NCI-H1092 (cell line): ENCODE measurements around the gene HINFP.

ENCODE experiments used
- DNase-seq: peaks from one replicate; lab custom pipeline; 2025; lab: John Stamatoyannopoulos, UW

HINFP gene

GRCh38 chr11:119121008-119121810 lies at the start of gene HINFP:
TSS of gene HINFP (plus strand) at chr11:119121580. CDS start at chr11:119126945, 5,365 bp downstream.
- peak; percentile 100 for DNase-seq

GRCh38 chr11:119077839-119078238 lies 43.5 kb upstream of the HINFP start:
- DNase-seq = no peak

DNA sequence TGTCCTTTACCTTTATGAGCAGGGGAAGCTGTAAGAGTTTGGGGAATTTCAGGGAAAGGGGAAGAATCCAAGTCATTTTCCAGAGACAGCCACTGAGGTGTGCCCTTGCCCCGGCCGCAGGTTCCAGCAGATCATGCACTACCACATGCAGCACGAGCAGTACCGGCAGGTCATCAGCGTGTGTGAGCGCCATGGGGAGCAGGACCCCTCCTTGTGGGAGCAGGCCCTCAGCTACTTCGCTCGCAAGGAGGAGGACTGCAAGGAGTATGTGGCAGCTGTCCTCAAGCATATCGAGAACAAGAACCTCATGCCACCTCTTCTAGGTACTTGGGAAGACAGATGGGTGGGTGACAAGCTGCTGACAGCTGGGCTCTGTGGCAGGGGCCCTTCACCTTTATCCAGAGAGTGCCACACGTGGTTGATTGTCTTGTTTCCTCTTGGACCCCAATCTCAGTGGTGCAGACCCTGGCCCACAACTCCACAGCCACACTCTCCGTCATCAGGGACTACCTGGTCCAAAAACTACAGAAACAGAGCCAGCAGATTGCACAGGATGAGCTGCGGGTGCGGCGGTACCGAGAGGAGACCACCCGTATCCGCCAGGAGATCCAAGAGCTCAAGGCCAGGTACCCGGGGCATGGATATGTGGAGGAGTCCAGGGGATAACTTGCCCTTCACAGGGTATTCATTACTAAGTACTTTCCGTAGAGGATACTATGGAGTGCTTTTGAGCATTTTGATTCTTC lies 42.5 kb upstream of the HINFP start:
- DNase-seq = no peak

DNA sequence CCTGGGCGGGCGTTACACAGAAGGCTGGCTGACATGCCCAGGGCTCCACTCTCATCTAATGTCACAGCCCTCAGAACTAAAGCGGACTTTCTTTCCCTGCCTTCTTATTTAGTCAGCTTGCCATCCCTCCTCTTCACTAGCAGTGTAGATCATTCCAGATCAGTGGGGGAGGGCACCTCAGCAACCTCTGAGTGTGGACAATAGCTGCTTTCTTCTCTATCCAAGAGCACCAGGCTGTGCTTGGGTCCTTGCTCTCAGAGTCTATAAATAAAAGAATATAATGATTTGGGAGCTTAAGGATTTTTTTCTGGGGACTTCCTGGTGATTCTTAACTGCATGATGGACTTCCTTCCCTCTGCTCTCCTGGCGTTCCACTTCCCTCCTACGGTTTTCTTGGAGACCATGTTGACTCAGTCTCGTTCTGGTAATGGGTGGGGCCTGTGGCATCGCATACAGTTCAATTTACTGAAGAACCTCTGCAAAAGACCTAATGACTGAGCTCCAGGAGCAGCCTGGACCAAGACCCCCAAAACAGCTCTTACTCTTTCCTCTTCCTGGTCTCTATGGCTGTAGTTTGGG lies 39.6 kb upstream of the HINFP start:
- DNase-seq = no peak

GRCh38 chr11:119084663-119085436 lies 36.5 kb upstream of the HINFP start, which contains the start of gene HMBS:
TSS of gene HMBS (plus strand) at chr11:119084881. CDS start at chr11:119085034, 153 bp downstream.
- peak; percentile 90 for DNase-seq

GRCh38 chr11:119085437-119085847 lies 35.9 kb upstream of the HINFP start:
- DNase-seq = no peak

DNA sequence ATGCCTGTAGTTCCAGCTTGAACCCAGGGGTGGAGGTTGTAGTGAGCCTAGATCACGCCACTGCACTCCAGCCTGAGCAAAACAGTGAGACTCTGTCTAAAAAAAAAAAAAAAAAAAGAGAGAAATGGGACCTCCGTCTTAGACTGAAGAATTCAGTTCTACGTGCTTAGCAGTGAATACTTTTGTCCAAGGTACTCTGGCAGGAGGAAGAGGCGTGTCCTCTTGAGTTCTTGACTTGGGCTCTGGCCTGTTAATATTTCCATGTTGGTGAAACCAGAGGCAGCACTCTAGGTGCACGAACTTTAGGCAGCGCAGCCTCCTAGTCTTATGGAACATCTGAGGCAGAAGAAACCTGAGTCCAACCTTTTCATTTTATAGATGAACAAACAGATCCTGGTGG lies 34.3 kb upstream of the HINFP start:
- DNase-seq = no peak

DNA sequence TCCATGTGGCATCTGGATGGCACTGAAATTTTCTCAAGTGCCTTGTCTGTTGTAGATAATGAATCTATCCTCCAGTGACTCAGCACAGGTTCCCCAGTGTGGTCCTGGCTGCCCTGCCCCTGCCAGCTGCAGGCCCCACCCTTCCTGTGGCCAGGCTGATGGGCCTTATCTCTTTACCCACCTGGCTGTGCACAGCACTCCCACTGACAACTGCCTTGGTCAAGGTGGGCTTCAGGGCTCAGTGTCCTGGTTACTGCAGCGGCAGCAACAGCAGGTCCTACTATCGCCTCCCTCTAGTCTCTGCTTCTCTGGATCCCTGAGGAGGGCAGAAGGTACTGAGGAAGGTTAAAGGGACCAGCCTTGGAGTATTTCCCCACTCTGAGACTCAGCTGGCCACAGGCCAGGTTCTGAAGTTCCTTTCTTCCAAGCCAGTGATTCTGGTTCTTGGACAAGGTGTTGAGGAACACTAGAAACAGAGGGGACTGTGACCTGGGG lies 33.6 kb upstream of the HINFP start:
- DNase-seq = no peak

- DNase-seq = no peak
Observed at GRCh38 chr11:119088406-119088805, 33.0 kb upstream of the HINFP start.

- no peak for DNase-seq
Observed at GRCh38 chr11:119089319-119089718, 32.1 kb upstream of the HINFP start.

GRCh38 chr11:119091178-119091577 lies 30.2 kb upstream of the HINFP start:
- no peak for DNase-seq

DNA sequence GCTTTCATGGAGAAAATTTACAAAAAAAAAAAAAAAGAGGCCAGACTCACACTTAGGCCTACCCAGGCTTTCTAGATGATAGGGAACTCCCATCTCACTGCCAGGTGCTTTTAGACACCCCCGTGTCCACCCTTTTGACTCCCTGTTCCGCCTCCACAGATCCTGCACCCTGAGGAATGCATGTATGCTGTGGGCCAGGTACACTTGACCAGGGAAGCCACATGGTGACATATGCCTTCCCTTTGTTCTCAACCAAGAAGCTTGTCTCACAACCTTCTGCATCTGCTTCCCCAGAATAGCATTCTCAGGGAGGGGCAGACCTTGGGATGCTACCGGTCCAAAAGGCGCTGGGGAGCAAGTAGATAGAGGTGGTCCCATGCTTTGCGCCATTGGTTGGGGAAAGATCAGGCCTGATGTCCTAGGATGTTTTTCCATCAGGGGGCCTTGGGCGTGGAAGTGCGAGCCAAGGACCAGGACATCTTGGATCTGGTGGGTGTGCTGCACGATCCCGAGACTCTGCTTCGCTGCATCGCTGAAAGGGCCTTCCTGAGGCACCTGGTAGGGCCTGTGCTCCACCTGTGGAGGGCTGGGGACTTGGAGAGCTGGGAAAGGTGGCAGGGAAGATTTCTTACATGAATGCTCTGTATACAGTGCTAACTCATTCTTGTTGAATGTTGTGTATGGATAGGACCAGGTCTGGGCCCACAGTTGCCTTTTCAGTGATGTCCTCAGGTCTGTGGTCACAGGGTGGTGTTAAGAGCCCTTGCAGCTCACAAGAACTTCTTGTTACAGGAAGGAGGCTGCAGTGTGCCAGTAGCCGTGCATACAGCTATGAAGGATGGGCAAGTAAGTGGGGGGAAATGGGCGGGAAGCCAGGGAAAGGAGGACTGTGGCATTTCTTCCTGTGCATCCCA lies 29.2 kb upstream of the HINFP start:
- no peak for DNase-seq

DNA sequence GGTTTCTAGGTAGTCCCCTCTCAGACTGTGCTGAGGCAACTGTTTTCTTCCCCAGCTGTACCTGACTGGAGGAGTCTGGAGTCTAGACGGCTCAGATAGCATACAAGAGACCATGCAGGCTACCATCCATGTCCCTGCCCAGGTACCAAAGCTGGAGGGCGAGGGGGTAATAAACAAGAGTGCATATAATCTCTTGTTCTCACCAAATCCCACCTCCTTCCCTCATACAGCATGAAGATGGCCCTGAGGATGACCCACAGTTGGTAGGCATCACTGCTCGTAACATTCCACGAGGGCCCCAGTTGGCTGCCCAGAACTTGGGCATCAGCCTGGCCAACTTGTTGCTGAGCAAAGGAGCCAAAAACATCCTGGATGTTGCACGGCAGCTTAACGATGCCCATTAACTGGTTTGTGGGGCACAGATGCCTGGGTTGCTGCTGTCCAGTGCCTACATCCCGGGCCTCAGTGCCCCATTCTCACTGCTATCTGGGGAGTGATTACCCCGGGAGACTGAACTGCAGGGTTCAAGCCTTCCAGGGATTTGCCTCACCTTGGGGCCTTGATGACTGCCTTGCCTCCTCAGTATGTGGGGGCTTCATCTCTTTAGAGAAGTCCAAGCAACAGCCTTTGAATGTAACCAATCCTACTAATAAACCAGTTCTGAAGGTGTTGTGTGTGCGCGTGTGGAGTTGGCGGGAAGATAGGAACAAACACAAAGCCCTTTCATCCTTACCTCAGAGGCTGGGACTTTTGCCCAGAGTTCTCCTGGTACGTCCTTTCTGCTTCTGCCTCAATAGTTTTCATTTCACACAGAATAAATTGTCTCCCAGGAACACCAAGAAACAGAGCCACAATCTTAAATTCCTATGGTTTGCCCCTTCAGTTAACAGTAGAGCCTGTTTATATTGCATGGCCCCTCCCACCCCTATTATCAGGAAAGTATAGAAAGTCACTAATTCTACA lies 28.2 kb upstream of the HINFP start:
- no peak for DNase-seq

- DNase-seq = no peak
Observed at GRCh38 chr11:119093942-119094815, 27.2 kb upstream of the HINFP start.

DNA sequence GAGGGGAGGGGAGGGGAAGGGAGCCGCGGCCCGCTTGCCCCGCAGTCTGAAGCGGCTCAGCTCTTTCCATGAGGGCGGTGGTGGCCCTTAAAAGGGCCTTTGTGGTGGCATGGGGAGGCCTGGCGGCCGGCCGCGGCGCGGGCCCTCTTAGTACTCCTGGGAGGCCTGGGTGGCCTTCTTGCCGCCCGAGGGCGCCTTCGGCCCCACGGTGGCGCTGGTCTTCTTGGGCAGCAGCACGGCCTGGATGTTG lies 26.6 kb upstream of the HINFP start:
- DNase-seq = peak; percentile 76

DNA sequence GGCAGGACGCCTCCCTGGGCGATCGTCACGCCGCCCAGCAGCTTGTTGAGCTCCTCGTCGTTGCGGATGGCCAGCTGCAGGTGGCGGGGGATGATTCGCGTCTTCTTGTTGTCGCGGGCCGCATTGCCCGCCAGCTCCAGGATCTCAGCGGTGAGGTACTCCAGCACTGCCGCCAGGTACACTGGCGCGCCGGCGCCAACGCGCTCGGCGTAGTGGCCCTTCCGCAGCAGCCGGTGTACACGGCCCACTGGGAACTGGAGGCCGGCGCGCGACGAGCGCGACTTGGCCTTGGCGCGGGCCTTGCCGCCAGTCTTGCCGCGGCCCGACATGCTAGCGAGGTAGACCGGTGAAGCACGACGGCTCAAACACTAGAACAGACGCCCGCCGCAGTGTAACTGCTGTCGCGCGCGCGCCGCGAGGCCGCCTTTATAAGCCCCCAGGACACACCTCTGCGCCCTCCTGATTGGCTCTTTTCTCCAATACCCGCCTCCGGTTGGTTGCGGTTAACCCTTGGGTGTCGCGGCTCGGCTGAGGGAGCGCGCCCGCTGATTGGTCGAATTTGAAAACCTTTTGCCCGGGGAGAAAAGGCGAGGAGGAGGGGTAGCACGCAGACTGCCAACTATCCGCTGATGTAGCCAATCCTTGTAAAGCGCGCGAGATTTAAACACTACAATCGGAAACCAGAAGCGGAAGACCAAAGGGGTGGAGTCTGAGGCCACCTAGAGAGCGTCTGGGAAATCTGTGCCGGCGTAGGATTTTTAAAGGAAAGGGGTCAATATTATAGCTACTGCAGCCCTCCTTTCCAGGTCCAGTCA lies 26.1 kb upstream of the HINFP start:
- peak; percentile 100 for DNase-seq

DNA sequence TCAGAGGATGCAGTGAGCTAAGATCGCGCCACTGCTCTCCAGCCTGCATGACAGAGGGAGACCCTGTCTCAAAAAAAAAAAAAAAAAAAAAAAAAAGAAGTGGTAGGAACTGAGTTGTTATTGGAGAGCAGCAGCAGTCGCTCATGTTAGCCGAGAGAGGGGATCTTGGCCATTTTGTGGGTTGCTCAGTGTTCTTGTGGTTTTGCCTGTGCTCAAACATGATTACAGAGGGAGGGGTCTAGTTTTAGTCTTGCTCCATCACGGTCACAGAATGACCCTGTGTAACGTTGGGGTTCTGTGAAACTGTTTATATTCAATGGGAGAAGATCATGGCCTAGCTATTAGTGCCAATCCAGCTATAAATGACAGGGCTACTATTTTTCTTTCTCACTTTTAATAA lies 21.7 kb upstream of the HINFP start:
- no peak for DNase-seq
